Measurements from ENCODE around the gene BMP7.

Gene BMP7

DNA sequence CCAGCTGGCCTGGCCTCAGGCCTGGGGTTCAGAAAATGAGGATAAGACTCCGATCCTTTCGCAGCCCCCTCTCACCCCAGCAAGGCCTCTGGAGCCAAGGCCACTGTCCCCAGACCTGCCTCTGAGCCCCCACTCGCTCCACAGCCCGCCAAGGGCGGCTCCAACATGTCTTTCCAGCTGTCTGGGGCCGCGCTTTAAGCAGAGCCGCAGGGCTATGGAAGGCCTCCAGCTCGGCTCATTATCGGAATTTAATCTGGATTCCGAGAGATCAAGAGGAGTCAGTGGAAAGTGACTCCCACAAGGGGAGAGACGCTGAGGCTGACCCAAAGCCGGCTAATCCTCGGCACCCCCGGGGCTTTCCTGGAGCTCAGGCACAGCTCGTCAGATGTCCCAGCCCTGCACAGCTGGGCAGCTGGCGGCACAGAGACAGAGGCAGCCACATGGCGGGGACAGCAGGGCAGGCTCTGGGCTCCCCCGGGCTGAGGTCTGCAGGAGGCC lies 41.8 kb downstream of the BMP7 start:
- no peak for DNase-seq

DNA sequence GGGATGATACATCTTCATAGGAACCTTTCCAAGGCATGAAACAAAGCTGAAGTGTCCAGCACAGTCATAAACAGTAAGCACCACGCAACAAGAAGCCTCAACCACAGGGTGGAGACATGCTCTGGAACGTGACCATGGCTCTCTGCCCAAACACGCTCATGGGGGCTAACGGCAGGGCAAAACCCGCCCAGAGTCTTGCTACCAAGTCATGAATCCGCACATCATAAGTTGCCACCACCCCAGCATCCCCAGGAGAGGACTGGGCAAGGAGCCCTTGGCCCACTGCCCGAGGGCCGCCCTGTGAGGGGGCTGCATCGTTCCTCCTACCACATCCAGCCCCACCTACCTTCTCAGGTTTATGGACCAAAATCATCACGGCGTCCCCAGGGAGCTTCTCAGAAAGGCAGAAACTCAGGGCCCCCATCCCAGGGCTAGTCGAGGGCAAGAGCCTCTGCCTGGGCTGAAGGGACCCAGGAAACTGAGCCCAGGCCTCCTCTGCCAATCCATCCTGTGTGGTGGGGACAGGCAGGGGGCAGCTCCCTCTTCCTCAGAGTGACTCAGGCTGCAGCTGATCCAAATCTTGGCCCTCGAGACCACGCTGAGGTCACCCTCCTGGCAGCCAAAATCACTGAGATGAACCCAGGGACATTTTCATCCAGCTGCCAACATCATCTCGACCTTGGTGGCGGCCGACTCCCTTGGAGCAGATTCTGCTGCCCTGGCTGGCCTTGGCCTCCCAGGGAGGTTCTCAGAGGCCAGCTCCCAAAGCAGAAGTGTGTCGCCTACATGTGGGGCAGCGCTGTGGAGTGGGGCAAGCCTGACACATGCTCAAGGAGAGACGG lies 42.6 kb downstream of the BMP7 start:
- DNase-seq, result no peak

DNA sequence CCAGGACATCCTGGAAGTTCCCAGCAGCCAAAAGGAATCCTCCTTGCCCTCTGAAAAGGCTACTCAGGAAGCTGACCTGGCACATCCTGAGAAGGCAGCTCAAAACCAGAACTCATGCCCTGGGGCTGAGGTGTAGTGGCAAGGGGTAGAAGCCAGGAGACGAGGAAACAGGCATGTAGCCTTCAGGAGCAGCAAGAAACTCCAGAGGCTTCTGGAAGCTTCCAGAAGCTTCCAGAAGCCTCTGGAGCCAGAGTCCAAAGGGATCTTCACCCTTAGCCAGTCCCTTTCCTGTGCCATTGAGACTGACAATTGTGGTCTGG lies 43.9 kb downstream of the BMP7 start:
- DNase-seq, result no peak

DNA sequence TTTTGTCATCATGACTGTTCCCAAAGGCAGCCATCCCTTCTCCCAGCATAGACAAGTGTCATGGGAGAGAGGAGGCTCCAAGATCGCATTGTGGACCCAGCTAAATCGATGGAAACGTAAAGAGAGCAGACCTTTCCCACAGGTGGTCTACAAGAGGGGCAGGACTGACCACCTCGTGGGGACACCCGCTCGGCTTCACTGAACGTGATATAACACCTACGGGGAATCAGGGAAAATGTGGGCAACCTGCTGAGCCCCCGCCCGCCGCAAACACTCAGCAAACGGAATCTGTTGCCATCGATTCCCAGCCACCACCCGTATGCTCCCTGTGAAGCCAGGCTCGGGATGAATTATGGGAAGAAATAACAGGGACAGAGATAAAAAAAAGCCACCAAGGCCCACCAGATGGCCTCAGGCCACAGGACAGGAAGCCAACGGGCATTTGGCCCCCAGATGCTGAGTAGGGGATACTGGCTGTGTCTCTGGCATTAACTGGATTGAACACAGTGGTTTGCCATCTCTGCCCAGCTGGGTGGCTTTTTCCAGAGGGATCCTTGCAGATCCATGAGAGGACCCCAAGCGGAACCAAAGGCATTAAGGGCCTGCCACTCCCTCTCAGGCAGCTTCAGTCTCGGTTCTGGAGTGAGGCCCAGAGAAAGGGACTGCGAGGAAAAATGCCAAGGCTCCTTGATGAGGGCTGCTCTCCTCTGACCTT lies 44.4 kb downstream of the BMP7 start:
- DNase-seq, result no peak

DNA sequence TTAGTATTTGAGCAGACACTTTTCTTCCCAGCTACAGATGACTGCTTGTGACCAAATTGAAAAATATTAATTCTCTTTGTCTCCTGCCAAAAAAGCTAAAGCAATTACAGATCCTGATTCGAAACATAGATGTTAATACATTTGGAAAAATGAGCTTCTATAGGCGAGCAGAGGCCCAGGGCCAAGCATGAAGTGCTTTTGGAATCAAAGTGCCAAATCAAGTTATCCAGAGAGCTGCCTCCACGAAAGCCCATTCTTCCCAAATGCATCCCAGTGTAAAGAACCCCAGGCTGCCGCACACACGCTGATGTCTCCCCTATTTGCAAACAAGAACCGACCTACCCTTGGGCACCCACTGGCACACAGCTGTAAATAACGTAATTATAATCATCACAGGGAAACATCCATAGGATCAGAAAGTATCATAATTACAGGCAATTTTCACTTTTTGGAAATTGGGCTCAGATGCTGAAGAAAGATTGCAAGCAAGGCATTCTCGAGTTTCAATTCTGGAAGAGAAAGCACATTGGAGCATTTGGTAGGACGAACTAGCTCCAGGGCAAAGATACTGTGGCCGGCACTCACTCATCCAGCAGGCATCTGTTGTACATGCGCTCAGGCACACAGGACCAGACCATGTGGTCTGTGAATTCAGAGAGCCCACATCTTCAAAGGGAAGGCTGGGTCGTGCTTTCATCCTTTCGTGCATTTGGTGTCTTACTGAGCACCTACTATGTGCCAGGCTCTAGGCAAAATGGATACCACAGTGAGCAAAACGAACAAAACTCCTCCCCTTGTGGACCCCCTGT lies 45.9 kb downstream of the BMP7 start:
- no peak for DNase-seq

DNA sequence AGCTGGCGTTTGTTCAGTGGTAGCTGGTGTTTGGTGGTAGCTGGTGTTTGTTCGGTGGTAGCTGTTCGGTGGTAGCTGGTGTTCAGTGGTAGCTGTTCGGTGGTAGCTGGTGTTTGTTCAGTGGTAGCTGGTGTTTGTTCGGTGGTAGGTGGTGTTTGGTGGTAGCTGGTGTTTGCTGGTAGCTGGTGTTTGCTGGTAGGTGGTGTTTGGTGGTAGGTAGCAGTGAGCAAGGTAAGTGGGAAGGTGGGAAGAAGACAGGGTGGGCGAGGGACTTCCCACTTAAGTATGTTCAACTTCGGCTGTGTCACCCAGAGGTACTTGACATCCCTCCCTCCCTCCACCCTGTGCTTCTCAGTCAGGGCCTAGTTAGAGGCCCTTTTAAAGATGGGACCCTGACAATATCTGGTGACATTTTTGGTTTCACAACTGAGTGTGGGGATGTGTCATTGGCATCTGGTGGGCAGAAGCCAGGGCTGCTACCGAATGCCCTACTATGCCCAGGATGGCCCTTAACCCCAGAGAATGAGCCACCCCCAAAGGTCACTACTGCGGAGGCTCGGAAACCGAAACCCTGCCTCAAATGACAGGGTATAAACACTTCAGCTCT lies 47.3 kb downstream of the BMP7 start:
- DNase-seq, result no peak

DNA sequence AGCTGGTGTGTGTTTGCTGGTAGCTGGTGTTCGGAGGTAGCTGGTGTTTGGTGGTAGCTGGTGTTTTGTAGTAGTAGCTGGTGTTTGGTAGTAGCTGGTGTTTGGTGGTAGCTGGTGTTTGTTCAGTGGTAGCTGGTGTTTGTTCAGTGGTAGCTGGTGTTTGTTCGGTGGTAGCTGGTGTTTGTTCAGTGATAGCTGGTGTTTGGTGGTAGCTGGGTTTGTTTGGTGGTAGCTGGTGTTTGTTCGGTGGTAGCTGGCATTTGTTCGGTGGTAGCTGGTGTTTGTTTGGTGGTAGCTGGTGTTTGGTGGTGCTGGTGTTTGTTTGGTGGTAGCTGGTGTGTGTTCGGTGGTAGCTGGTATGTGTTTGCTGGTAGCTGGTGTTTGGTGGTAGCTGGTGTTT lies 48.0 kb downstream of the BMP7 start:
- no peak for DNase-seq

DNA sequence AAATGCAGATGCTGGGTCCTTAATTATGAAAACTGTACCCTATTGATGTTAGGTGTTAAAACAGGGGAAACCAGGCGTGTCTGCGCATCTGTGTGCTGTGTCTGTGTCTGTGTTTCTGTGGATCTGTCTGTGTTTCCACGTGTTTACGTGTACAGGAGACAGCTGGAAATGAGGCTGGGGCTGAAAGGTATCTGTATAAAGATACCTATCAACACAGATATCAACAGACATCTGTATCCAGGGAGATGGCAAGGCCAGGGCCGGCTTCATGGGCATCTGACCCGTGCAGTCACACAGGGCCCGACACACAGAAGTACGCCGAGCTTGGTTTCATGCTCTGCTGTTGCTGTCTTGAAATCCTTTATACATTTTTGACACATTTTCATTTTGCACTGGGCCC lies 48.6 kb downstream of the BMP7 start:
- no peak for DNase-seq

DNA sequence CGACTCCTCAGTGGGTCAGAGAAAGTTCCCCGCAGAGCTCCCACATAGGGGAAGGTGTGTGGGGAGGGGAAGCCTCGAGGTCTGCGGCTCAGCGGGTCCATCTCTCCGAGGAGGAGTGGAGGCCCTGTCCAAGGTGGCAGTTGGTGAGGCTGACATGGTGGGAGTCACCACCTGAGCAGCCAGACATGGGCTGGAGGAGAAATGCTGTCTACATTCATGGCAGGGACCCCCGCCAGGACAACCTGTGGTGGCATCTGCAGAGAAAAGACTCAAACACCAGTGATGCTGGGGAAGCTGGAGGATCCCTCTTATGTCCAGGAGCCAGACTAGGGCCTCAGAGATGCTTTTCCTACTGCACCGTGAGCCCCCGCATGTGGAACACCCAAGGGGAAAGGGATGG lies 49.8 kb downstream of the BMP7 start:
- no peak for DNase-seq

DNA sequence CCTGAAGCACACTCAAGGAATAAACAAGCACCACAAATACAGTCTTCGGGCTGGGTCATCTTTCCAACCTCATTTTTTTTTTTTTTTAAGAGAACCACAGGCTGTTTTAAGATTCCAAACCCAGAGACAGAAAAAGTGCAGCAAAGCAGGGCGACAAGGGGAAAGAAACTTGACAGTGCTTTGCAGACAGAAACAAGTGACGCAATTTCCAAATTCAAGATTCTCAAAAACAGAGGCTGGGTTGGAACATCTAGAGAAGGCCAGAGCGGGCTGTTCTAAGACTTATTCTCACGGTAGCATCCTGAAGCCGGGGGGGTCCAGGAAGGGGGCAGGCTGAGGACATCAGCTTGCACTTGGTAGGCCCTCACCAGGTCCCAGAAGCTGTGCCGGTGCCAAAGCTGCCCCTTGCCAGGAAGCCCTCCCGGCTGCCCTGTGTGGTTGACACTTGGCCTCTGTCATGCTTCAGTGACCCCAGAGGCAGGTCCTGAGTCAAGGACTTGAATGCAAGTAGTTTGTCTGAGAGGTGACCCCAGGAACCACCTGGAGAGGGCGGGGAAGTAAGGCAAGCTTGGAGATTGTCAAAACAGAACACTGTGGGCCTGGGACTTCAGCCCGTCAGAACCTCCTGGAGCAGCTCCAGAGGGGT lies 50.5 kb downstream of the BMP7 start:
- DNase-seq, result no peak

DNA sequence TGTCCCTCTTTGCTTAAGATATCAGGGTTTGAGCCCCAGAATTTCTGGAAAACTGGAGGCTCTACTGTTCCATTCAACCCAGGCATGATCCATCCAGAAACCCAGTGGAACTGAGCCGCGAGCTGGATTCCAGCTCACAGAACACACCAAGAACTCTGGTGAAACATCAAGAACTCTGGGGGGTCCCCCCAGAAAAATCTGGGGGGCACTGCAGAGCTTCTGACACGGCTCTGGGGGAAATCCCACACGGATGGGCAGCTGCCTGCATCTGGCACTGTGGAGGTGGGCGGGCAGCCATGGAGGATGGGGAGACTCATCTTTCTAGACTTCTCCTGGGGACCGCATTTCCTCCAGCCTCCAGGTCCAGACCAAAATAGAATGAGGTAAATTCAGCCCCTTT lies 51.0 kb downstream of the BMP7 start:
- no peak for DNase-seq

DNA sequence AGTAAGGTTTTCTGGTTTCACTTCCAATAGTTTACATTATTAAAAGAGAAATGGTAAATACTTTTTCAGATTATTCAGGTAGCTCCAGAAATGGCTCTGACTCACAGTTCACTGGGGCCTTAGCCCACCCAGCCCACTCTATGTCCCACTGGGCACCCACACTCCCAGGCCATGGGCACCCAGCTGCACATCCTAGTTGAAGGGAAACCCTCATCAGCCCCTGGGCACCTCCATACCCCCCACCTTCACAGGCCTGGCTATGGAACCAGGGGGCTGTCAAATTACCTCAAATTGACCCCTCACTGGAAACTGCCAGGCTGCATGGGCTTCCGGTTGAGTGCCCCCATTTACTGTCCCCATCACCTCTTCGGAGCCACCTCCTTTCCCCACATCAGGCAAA lies 51.5 kb downstream of the BMP7 start:
- DNase-seq, result no peak

DNA sequence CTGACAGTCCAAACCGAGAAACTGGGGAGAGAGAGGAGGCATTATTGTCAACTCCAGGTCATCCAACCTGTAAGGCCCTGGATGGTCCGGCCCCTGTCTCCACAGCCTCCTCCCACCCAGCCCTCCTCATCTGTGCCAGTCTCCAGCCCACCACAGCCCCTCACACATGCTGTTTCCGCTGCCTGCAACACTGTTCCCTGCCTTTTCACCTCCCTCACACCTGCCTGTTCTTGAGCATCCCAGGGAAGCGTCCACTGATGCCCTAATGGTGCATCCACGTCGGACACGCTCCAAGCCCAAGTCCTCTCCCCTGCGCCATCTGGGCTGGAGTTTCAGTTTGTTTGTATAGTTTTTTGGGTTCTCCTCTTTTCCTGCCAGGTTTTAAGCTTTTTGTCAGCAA lies 52.0 kb downstream of the BMP7 start:
- no peak for DNase-seq

DNA sequence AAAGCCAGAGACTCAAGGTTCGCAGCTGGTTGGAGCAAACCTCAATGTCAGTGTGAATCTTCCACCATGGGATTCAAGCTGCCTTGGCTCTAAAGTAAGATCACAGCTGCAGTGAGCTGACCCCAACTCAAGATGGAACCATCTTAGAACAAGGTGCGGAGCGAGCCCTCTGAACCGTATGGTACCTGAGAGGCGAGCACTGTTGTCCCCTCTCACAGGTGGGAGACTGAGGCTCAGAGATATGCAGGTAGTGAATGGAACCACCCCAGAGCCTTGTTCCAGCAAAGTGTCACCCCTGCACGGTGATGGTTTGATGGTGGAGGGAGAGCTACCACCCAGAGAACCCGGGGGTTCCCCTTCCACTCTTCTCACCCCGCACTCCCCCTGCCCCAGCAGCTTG lies 52.5 kb downstream of the BMP7 start:
- no peak for DNase-seq

DNA sequence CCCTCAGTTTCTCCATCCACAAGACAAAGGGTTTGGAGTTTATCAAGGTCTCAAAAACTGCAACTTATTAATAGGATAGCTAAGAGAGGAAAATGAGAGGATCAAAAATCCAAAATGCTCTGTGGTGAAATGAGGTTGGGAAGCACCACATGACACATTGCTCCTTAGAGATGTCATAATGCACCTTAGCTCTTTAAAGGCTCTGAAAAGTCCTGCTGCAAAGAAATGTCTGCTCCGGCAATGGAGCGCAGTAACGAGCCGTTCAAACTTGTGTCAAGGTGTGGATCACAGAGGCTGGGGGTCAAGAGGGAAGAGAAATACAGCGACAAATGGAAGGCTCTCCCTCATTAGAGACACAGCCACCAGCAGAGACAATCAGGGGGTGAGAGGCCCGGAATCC lies 53.1 kb downstream of the BMP7 start:
- no peak for DNase-seq

DNA sequence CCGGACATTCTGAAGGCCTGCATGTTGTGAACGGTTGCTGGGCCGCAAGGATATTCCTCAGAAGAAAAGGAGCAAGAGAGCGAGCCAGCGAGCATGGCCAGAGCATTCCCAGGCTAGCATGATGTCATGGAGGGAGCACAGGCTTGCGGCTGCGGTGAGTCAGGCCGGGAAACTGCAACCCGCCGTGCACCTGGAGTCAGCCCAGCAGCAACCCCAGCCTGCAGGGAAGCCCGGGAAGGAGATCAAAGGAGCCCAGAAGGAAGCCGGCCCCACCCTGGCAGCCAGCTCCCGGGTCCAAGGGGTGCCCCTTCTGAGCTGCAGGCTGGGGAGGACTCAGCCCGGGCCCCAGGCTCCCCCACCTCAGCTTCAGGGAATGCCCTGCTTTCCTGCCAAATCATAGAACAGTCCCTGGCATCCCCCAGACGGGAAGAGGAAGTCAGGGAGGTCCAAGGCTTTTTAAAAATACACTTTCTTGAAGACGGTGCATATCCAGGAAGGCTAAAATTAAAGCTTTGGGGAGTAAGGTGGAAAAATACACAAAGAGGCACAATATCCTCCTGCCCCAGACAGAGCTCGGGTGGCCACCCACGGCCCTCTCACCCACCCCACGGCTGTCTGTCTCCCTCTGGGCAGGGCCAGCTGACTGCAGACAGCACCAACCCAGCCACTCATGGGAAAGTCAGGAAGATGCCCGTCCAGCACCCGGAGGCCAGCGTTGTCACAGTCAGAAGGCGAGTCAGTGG lies 53.7 kb downstream of the BMP7 start:
- no peak for DNase-seq

DNA sequence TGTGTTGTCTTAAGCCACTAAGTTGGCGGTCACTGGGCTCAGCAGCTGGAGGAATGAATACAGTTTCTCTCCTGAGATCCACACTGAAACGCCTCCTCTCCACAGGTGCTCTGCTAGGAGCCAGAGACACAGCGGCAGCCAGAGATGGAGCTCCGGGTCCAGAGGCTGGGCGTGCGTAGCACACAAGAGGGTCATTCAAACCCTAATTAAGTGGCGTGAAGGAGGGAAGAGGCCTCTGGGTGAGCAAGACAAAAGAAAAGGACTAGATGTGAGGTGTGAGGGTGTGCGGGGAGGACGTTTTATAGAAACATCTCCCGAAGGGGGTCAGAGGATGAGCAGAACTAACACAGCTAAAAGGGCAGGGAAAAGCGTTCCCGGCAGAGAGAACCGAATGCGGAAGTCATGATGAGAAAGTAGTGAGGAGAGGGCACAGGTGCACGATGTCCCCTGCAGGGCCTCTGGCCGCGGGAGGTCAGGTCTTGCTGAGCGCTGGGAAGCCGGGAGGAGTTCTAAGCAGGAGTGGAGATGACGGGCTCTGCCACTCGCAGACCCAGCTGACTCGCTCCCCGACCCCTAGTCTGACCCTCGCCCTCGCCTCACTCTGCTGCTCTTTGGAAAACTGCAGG lies 54.4 kb downstream of the BMP7 start:
- DNase-seq, result no peak

DNA sequence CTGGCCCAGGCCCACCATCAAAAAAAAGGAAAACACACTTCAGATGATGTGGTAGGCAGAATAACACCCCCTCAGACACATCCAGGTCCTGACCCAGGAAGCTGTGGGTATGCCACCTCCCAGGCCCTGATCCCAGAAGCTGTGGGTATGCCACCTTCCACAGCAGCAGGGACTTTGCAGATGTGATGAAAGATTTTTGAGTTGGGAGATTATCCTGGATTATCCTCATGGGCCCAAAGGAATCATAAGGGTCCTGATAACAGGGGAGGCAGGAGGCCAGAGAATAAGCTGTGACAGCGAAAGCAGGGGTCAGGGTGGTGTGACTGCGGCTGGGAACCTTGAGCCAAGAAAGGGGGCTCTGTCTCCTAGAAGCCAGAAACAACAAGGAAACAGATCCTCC lies 55.0 kb downstream of the BMP7 start:
- no peak for DNase-seq

DNA sequence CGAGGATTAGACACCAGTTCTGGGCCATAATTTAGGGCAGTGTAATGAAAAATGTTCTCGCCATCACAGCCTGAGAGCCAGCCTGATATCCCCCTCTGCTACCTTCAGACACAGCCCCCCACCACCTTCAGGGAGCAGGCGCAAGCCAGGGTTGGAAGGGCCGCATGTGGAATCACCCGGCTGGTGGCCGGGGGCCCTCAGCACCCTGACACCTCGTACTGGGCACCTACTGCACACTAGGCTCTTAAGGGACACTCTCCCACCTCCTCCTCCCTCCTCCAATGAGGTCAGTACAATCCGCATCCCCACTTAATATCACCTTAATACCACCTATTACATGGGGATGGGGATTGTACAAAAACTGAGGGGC lies 55.5 kb downstream of the BMP7 start:
- DNase-seq, result no peak

DNA sequence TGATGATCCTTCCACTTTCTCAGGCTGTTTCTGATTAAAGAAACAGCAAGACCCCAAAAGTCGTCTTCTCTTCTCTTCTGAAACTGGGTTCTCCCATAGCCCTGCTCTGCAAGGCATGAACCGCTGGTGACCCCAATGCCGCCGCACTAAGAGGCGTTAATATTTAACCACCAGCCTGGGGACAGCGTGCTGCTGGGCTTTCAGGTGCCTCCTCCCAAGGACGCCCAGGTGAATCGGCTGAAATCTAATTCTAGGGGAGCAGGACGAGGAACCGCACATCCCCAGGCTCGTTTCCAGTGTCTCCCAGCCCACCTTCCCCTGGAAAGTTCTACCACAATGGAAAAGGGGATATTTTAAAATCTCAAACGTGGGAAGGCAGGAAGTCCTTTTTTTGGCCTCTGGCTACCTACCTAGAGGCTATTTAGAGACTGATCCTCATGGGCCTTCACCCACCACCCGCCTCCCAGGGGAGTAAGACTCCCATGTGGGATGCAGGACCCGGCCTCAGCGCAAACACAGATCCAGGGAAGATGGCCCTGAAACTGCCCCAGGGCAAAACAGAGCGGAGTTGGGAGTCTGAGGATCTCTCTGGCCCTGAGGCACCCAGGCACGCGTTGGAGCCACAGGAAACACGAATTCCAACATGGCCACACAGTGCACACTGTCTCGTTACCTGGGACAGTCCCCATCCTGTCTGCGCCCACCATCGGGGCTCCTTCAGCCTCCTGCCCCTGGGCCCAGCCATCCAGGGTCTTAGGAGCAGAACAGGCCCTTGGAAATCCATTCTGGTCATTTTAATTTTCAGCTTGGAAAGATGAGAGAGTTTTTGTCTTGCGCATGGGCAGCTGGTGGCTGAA lies 56.2 kb downstream of the BMP7 start:
- DNase-seq, result no peak

DNA sequence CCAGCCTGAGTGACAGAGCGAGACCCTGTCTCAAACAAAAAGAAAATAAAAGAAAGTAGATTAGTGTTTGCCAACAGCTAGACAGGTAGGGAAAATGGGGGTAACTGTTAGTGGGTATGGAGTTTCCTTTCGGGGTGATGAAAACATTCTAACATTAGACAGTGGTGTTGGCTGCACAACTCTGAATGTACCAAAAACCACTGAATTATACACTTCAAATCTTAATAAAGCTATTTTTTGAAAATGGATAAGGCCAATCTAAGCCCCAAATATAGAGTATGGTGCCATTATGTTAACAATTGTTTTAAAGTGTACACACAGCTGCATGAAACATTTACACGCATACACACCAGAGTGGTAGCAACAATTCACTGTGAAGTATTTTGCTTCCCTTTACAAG lies 57.0 kb downstream of the BMP7 start:
- no peak for DNase-seq

Data from COR-L47 (cell line).